Measurements from ENCODE around the gene CHM.
"Not testable (repeated sequence)": the region's sequence is repeated elsewhere in the genome, so short reads cannot be mapped to it uniquely, and the experiment has no call there.

The CHM gene

DNA sequence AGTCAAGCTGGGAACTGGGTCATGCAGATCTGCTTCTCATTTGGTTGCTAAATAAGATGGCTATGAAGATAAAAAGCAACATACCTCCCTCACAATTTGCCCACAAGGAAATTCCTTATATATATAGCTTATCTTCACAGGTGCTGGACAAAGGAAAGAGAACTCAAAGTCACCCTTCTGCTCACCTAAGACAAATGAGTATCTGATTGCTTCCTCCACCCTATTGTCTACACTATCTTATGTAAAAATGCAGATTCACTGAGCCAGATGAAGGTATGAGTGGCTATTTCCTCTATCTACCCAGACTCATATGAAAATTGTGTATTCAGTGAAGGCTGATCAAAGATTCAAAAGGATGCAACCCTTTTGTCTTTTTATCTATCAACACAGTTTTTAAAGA is 50.8 kb downstream of the CHM start:
- FAIRE-seq: no peak

DNA sequence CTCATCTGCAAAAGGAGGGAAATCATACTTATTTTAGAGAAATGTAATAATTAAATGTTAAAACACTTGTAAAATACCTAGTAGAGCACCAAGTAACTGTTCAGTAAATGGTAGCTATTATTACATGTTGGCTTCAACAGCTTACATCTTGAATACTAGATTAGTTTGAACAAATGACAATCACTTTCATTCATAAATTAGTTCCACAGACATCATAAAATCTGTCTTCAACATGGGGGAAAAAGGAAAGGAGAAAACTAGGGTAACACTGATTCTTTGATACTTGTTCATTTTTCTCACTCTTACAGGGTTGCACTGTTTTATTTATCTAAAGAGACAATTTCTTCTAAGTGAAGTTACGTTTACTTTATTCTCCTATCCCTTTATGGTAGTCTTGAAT is 51.7 kb downstream of the CHM start:
- FAIRE-seq: no peak

DNA sequence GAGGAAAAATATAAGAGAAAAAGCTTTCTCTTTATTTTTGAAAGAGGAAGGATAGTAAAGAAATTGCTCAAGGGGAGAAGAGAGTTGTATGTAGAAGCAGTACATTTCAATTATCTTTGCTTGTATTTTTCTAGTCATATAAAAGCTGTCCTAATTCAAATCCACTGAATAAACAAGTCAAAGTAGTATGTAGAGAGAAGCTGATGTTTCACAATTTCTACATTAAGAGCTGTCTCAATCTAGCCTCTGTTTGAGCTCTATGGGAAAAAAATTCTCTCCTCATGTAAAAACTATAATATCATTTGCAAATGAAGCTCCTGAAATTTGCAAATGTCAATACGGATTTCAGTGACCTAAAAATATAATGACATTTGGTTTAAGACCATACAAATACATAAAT is 52.6 kb downstream of the CHM start:
- FAIRE-seq: no peak

DNA sequence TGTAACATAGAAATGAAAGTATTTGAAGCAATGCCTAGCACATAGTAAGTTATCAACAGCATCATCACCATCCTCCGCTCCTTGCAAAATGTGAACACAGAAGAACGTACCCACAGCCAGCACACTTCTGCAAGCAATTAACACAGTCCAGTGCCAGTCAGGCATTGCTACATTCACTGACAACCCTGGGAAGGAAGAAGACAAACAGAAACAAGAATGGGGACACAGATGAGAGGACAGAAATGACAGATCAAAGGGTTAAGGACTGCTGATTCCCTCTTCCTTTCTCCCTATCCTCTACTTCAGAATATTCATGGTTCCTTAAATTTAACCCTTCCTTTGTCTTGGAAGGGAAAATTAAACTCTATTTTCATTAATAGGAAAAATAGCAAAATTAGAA is 53.1 kb downstream of the CHM start:
- FAIRE-seq: no peak

DNA sequence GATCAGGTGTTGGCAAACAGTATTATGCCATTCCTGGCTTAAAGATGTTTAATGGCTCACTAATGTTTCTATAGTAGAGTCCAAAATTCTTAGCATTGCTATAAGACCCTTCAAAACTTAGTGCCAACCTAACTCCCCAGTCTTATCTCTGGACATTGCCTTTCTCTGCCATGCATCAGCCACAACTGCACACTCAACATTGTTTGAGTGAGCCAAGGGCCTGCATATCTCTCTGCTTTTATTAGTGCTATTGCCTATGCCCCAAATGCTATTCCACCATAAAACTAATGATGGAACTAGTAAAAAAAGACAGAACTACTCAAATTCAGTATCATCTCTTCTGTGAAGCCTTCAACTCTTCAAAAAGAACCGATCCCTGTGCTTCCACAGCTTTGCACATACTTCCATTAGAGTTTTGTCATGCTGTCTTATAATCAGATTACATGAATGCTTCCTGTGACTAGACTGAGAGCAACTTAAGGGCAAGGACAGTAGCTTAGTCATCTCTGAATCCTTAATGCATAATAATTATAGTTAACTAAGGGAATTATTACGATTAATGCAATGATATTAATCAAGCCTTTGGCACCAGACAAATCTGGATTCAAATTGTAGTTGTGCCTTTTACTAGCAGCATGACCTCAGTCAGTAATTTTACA is 53.7 kb downstream of the CHM start:
- no peak for FAIRE-seq

DNA sequence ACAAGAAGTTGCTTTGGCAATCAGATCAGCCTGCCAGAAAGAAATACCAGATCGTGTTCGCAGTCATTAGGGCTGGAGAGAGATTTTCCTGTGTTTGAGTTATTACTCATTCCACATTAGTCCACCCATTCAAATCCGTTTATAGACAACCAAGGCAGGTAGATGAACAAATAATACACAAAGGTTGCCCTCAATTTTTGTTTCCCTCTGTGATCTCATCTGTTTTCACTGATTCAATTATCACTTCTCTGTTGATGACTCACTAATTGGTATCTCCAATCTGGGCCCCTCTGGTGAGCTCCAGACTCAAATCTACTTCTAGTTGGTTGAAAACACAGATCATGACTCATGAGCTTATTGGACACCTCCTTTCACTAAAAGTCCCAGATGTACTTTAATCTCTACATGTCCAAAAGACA is 54.5 kb downstream of the CHM start:
- FAIRE-seq: no peak

DNA sequence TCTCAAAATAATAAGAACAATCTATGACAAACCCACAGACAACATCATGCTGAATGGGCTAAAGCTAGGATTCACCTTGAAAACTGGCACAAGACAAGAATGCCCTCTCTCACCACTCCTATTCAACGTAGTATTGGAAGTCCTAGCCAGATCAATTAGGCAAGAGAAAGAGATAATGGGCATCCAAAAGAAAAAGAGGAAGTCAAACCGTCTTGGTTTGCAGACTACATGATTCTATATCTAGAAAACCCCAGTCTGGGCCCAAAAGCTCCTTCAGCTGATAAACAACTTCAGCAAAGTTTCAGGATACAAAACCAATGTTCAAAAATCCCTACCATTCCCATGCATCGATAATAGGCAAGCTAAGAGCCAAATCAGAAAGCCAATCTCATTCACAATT is 59.0 kb downstream of the CHM start:
- no peak for FAIRE-seq

DNA sequence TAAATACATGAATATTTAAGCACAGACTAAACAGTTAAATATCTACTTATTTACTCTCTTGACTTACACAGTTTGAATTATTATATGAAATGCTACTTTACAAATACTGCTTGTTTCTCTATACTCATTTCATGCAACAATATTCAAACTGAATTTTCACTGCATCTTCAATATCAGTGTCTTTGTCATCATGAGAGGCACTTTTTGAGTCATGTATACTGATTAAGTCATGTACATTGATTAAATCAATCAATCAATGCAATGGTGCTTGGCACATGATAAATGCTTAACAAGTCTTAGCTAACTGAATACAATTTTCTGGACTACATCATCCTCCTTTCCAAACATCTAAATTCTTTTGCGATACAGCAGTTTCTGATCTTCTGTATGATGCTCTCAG is 67.1 kb downstream of the CHM start:
- no peak for FAIRE-seq

DNA sequence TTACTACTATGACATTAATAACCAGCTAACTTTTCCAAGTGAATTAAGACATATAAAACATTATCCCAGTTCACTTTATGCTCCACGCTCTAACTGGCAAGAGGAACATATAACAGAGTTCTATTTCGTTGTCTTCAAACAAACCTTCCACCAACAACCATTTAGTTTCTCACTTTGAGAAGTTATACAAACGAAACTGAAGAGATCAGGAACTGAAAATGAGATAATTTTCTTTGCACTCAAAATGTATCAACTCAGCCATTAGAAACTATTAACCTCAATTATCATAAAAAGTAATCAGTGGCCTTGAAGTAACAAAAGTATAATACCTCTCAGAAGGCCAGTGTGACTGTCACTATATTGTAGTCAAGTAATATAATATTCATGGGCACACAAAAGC is 70.1 kb downstream of the CHM start:
- FAIRE-seq: no peak

DNA sequence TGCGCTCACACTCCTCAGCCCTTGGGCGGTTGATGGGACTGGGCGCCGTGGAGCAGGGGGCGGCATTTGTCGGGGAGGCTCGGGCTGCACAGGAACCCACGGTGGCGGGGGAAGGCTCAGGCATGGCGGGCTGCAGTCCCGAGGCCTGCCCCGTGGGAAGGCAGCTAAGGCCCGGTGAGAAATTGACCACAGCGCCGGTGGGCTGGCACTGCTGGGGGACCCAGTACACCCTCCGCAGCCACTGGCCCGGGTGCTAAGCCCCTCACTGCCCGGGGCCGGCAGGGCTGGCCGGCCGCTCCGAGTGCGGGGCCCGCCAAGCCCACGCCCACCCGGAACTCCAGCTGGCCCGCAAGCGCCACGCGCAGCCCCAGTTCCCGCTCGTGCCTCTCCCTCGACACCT is 75.0 kb downstream of the CHM start:
- FAIRE-seq: not testable (repeated sequence)

DNA sequence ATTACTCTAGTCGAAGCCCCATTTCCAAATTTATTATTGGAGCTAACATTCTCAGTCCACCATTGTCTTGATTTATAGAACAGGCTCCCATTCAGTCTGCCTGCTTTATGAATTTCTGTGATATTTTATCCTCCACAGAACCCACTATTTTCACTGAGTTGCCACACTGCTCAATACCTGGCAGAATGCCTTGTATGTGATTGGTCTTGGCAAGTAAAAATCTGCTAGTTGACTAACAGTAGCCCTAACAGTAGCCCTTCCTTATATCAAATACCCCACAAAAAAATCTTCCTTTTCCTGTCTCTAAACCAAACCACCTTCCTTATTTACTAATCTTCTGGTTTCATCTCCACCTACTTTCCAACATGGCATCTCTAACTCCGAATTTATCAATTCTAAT is 82.6 kb downstream of the CHM start:
- FAIRE-seq: no peak

DNA sequence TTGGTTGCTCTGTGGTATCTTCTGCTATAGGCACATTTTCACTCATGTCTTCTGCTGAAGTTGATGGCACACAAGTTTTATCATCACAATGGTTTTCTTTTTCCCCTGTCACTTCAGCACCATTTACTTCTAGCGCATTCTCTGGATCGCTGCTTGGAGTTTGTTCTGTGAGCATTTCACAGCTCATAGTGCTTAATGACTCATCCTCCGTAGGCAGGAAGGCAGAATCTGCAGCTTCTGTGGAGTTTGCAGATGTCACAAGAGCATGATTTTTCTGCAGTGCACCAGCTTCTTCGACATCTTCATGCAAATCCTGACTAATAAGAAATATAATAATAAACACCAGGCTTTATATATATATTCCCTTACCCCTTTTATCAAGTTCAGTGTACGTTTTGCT is 83.6 kb downstream of the CHM start:
- FAIRE-seq: no peak

DNA sequence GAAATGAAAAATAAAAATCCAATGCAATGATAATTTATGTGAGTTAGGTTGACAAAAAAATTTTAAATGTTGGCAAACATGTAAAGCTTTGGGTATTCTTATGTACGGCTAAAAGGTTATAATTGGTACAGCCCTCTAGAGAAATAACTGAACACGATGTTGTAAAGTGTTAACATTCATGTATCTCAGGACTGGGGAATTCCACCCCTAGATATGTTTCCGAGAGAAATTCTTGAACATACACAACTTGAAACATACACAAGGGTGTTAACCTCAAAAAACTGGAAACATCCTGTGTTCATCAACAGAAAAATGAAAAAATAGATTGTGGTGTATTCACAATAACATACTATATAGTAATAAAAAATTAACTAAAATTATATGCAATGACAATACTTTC is 91.8 kb downstream of the CHM start:
- no peak for FAIRE-seq

DNA sequence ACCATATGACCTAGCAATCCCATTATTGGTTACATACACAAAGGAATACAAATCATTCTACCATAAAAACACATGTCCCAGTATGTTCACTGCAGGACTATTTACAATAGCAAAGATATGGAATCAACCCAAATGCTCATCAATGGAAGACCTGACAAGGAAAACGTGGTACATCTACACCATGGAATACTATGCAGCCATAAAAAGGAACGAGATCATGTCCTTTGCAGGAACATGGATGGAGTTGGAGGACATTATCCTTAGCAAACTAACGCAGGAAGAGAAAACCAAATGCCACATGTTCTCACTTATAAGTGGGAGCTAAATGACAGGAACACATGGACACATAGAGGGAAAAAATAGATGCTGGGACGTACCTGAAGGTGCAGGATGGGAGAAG is 102.6 kb downstream of the CHM start:
- FAIRE-seq: not testable (repeated sequence)

DNA sequence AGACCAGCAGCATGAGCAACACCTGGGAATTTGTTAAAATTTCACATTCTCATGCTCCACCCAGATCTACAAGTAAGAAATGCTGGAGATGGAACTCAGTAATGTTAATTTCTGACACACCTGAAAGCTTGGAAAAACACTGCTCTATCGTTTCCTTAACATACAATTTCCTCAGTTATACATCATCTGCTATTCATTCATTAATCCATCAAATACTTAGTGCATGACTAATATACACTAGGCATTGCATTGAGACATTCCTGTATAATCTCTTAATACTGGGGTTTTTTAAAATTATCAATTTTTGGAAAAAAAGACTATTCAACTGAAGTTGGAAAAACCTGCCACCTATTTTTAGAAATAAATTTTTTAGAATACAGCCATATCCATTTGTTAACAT is 106.1 kb downstream of the CHM start:
- no peak for FAIRE-seq

DNA sequence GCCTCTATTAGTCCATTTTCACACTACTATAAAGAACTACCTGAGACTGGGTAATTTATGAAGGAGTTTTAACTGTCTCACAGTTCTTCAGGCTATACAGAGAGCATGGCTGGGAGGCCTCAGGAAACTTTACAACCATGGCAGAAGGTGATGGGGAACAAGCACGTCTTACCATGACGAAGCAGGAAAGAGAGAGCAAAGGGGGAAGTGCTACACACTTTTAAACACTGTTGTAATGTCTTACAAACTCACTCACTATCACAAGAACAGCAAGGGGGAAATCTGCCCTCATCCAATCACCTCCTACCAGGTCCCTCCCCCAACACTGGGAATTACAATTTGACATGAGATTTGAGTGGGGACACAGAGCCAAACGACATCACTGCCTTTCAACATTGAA is 107.4 kb downstream of the CHM start:
- FAIRE-seq: not testable (repeated sequence)

DNA sequence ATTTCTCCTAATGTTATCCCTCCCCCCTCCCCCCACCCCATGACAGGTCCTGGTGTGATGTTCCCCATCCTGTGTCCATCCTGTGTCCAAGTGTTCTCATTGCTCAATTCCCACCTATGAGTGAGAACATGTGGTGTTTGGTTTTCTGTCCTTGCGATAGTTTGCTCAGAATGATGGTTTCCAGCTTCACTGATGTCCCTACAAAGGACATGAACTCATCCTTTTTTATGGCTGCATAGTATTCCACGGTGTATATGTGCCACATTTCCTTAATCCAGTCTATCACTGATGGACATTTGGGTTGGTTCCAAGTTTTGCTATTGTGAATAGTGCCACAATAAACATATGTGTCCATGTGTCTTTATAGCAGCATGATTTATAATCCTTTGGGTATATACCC is 113.0 kb downstream of the CHM start:
- not testable (repeated sequence) for FAIRE-seq

DNA sequence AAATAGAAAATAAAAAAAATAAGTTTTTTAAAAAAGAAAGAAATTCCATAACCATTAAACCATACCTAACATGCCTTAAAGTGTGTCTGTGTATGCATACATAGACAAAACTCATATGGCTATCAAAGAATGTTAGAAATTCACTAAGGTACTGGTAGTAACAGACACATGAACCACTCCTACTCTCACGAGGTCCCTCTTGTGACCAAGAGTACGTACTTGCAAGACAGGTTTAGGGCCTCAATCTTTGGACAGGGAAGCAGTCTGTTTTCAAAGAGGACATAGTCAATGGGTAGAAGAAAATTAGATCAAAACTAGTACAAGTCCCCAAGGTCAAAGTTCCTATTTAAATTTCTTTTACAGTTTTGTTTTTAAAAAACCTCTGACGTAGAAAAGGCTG is 117.3 kb downstream of the CHM start:
- no peak for FAIRE-seq

DNA sequence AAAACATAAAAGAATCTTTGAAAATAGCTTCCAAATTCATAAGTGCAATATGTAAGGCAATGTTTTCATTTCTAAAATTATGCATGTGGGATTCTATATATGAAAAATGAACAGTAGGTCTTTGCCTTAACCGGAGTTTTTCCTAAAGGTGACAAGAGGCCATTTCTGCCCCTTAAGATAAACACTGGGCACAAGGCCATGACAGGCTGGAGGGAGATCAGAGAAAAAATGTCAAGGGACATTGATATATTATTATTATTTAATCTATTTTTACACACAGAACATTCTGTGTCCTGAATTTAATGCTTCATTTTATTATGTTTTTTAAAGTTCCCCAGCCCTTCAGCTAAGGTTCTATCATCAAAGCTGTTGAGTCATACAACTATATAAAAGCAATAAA is 118.8 kb downstream of the CHM start:
- no peak for FAIRE-seq

DNA sequence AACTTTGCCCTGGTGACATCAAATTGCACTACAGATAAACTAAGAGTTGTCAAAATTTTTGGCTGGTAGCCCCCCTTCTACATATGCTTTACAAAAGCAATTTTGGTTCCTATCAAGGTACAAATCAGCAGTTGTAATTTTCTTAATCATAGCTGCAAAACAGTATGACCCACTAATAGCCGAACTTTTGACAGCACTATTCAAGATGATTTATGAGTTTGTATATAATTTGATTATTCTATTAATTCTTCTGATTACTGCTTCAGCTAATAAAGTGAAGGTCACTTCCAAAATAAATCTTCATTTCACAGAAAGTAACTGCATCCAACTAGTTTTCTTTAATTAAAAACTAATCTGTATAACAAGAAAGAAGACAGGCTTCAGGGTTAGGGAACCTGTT is 119.6 kb downstream of the CHM start:
- FAIRE-seq: no peak

DNA sequence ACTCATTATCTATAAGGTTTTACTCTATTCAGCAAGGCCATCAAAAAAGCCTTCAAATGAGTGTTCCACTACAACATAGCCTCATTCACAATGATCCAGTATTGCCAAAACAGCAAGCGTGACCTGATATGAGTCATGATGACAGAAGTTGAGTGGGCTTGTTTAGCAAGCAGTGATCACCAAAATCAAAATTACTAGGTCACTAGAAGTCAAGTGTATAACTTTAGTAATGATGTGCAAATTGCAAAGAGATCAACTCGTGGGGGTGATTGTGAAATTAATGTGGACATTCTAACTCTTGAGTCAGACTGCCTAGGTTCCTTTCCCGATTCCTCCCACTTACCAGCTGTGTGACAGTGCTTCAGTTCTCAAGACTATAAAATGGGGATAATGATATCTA is 124.5 kb downstream of the CHM start:
- no peak for FAIRE-seq

DNA sequence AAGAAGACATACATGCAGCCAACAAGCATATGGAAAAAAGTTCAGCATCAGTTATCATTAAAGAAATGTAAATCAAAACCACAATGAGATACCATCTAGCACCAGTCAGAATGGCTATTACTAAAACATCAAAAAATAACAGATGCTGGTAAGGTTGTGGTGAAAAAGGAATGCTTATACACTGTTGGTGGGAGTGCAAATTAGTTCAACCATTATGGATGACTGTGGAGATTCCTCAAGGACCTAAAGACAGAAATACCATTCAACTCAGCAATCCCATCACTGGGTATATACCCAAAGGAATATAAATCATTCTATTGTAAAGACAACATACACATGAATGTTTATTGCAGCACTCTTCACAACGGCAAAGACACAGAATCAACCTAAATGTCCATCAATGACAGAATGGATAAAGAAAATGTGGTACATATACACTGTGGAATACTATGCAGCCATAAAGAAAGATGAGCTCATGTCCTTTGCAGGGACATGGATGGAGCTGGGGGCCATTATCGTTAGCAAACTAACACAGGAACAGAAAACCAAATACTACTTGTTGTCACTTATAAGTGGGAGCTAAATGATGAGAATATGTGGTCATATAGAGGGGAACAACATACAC is 130.6 kb downstream of the CHM start:
- not testable (repeated sequence) for FAIRE-seq

DNA sequence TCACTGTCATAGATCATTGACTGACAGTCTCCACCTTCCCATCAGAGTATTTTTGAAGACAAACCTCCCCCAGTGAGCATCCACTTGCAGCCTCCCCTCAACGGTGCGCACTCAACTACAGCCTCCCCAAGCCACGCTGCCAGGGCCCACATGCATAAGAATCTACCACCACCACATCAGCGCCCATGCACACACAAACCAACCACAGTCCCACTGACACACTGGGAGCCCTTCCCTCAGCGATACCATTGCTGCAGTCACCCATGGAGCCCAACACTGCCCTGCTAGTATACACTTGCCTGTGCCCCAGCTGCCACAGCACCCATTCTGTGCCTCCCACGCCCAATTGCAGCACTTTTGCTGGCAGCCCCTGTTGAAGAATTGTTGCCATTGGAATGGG is 132.9 kb downstream of the CHM start:
- FAIRE-seq: no peak

DNA sequence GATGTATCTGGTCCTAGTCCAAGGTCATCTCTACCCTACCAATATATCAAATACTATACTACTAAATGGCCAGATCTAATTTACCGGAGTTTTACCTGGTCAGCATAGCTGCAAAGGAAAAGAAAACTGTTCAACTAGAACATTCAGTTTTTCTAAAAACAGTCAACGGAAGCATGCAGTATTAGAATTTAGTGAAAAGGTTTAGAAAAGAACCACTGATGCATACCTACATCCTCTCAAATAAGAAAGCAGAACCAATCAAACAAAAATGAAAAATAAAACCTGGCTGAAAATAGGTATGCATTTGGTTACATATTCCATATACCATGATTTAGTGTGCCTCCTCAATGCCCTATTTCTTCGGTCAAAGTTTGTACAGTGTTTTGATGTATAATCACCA is 140.0 kb downstream of the CHM start:
- no peak for FAIRE-seq

DNA sequence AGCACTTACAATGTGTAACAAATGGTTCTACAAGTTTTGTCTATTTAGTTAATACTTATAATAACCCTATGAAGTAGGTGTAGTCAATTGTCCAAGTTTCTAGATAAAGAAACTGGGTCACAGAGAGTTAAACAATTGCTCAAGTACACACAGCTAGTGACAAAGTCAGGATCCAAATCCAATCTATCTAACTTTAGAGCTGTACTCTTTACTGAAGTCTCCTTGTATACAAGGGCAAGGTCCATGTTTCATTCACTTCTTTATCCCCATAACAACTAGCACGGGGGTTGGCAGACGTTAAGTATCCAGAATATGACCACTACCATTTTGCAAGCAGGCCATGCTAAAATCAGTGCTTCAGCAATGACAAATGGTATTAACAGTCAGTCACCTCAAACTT is 141.0 kb downstream of the CHM start:
- FAIRE-seq: no peak

Measured in endometrium (tissue), 2 donors.